ENCODE results near the gene MAML3.

Gene MAML3

GRCh38 chr4:139854668-139855403 is 299.1 kb downstream of the MAML3 start:
- no peak for DNase-seq

- DNase-seq = no peak
Measured at GRCh38 chr4:139853309-139853708, 300.7 kb downstream of the MAML3 start.

GRCh38 chr4:139852612-139853269 is 301.2 kb downstream of the MAML3 start:
- DNase-seq = no peak

GRCh38 chr4:139851639-139852038 is 302.3 kb downstream of the MAML3 start:
- no peak for DNase-seq

- DNase-seq = no peak
Measured at GRCh38 chr4:139851133-139851532, 302.9 kb downstream of the MAML3 start.

GRCh38 chr4:139849219-139849618 is 304.8 kb downstream of the MAML3 start:
- DNase-seq = no peak

GRCh38 chr4:139848028-139848427 is 306.0 kb downstream of the MAML3 start:
- DNase-seq = no peak

- no peak for DNase-seq
Measured at GRCh38 chr4:139847602-139848001, 306.4 kb downstream of the MAML3 start.

GRCh38 chr4:139846766-139847165 is 307.2 kb downstream of the MAML3 start:
- DNase-seq = no peak

- DNase-seq = no peak
Measured at GRCh38 chr4:139845453-139846093, 308.4 kb downstream of the MAML3 start.

GRCh38 chr4:139844459-139845036 is 309.4 kb downstream of the MAML3 start:
- no peak for DNase-seq

- no peak for DNase-seq
Measured at GRCh38 chr4:139844057-139844456, 309.9 kb downstream of the MAML3 start.

GRCh38 chr4:139843641-139844040 is 310.3 kb downstream of the MAML3 start:
- no peak for DNase-seq

GRCh38 chr4:139841464-139842195 is 312.4 kb downstream of the MAML3 start:
- no peak for DNase-seq

GRCh38 chr4:139840773-139841172 is 313.2 kb downstream of the MAML3 start:
- no peak for DNase-seq

GRCh38 chr4:139839403-139840031 is 314.5 kb downstream of the MAML3 start:
- DNase-seq = no peak

GRCh38 chr4:139838811-139839210 is 315.2 kb downstream of the MAML3 start:
- no peak for DNase-seq

- DNase-seq = no peak
Measured at GRCh38 chr4:139834981-139835391, 319.0 kb downstream of the MAML3 start.

- DNase-seq = no peak
Measured at GRCh38 chr4:139834226-139834662, 319.7 kb downstream of the MAML3 start.

GRCh38 chr4:139833151-139833910 is 320.7 kb downstream of the MAML3 start:
- no peak for DNase-seq

- no peak for DNase-seq
Measured at GRCh38 chr4:139828966-139829664, 324.9 kb downstream of the MAML3 start.
